LNCAP (cell line): Measurements from ENCODE around the gene ASIC4.

ENCODE experiments used
- CTCF ChIP-seq: fragments of 450-650 bp; IDR thresholded peaks from 2 replicates; pipeline ENCODE4 v1.5.1; 2017; ENCODE audit warnings: mild to moderate bottlenecking

Gene ASIC4

GRCh38 chr2:219532378-219532649 lies 18.0 kb downstream of the ASIC4 start:
- no peak for TF ChIP-seq CTCF

- no peak for TF ChIP-seq CTCF
Observed at GRCh38 chr2:219533930-219534661, 19.8 kb downstream of the ASIC4 start.

GRCh38 chr2:219536425-219536824 lies 22.1 kb downstream of the ASIC4 start:
- no peak for TF ChIP-seq CTCF

GRCh38 chr2:219536967-219537366 lies 22.7 kb downstream of the ASIC4 start:
- no peak for TF ChIP-seq CTCF

- TF ChIP-seq CTCF: no peak
Observed at GRCh38 chr2:219537657-219538488, 23.6 kb downstream of the ASIC4 start.

GRCh38 chr2:219538504-219538951 lies 24.2 kb downstream of the ASIC4 start:
- no peak for TF ChIP-seq CTCF

- no peak for TF ChIP-seq CTCF
Observed at GRCh38 chr2:219538956-219539788, 24.9 kb downstream of the ASIC4 start.
